ENCODE data around the gene STRIT1. TPM values are rescaled to one million over a fixed set of nuclear protein-coding genes. Genes with fewer than 3 reads are reported as not detected.
"Not testable (repeated sequence)": the region's sequence is repeated elsewhere in the genome, so short reads cannot be mapped to it uniquely, and the experiment has no call there.

Gene STRIT1
- total RNA-seq, 1 donor from 2014 or later: not detected

DNA sequence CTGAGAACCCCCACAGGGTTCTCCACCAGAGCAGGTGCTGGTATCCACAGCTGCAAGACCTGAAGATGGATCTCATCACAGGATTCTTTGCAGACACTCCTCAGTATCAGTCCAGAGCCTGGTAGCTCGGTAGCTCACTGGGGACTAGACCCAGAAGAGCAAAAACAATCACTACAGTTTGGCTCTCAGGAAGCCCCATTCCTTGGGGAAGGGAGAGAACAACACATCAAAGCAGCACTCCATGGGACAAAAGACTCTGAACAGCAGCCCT is 22.2 kb downstream of the STRIT1 start:
- H3K4me3 ChIP-seq (ENCODE audit: low read depth, low read length): no peak overlapping the region
- no peak for DNase-seq (ENCODE audit: low read depth)
- TF ChIP-seq CTCF (conservative IDR thresholded peaks at IDR 0.05; ENCODE audit: low read depth, low read length): no peak

DNA sequence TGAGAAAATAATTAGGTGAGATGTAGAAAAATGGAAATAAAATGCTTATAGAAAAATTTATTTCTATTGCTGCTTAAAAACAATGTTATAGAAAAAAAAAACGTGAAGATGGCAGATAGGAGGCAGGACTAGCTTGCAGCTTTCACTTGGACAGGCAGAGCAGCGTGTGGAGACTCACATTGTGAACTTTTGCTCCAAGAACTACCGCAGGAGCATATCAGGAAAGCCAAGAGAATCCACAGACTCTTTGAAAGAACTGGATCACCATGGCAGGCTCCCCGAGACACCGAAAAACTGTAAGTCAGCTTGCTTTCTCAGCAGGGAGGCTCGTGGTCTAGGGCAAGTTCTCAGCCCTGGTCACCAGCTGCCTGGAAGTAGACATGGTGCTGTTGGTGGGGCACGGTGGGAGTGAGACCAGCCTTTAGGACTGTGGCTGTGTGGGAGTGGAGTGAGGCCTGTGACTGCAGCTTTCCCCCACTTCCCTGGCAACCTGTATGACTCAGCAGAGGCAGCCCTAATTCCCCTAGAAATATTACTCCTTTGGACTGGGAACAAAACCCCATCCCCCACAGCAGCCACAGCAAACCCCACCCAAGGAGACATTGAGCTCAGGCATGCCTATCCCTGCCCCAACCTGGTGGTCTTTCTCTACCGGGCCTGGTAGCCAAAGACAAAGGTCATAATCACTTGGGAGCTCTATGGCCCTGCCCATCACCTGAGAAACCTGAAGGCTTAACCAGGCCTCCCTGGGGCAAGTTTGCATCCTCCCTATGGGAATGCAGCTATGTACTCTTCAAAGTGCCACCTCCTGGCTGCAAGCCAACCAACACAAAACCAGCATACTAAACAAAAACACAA is 22.8 kb downstream of the STRIT1 start:
- no peak for DNase-seq (ENCODE audit: low read depth)
- H3K4me3 ChIP-seq (ENCODE audit: low read depth, low read length): no peak overlapping the region
- TF ChIP-seq CTCF (conservative IDR thresholded peaks at IDR 0.05; ENCODE audit: low read depth, low read length): no peak

DNA sequence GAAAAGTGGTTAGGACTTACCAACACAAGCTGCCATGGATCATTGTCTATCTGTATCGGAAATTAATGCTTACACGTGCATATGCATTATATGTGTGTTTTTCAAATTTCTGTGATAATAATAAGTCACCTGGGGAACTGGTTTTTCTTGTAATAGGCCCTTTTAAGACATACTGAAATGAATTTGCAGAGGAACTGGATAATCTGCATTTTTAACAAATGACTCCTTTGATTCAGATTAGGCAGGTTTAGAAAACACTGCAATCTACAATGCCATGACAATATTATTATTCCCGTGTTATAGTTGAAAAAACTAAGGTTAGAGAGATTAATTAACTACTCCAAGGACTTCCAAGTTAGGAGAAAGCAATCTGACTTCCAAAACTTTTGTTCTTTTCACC is 23.4 kb downstream of the STRIT1 start:
- no peak for DNase-seq (ENCODE audit: low read depth)
- no peak overlapping the region for H3K4me3 ChIP-seq (ENCODE audit: low read depth, low read length)
- no peak for TF ChIP-seq CTCF (conservative IDR thresholded peaks at IDR 0.05; ENCODE audit: low read depth, low read length)

GRCh38 chr3:155262855-155263254 is 30.6 kb downstream of the STRIT1 start:
- not testable (repeated sequence) for H3K4me3 ChIP-seq (ENCODE audit: low read depth, low read length); DNase-seq (ENCODE audit: low read depth)

GRCh38 chr3:155262295-155262694 is 31.2 kb downstream of the STRIT1 start:
- no peak for TF ChIP-seq CTCF (conservative IDR thresholded peaks at IDR 0.05; ENCODE audit: low read depth, low read length)
- no peak overlapping the region for H3K4me3 ChIP-seq (ENCODE audit: low read depth, low read length)
- no peak for DNase-seq (ENCODE audit: low read depth)

GRCh38 chr3:155254445-155254844 is 39.0 kb downstream of the STRIT1 start:
- no peak for TF ChIP-seq CTCF (conservative IDR thresholded peaks at IDR 0.05; ENCODE audit: low read depth, low read length)
- no peak overlapping the region for H3K4me3 ChIP-seq (ENCODE audit: low read depth, low read length)
- no peak for DNase-seq (ENCODE audit: low read depth)

- TF ChIP-seq CTCF (conservative IDR thresholded peaks at IDR 0.05; ENCODE audit: low read depth, low read length): no peak
- H3K4me3 ChIP-seq (ENCODE audit: low read depth, low read length): no peak overlapping the region
- no peak for DNase-seq (ENCODE audit: low read depth)
These were observed 40.9 kb downstream of the STRIT1 start for GRCh38 chr3:155252535-155252934.

All from epithelial cell of proximal tubule (primary cell).